Astrocyte of the spinal cord (primary cell): ENCODE data around the gene PREX1.

Experiments used
- DNase-seq: peaks from one replicate; pipeline ENCODE4 v3.0.0; 2011; ENCODE audit warnings: low read depth, low spot score
- H3K4me3 ChIP-seq: 2 replicates; pipeline ENCODE4 v1.5.1; 2011; ENCODE audit warnings: low read depth, mild to moderate bottlenecking, low read length, moderate library complexity
- CTCF ChIP-seq: IDR thresholded peaks from 2 replicates; pipeline ENCODE4 v1.5.1; 2012; ENCODE audit warnings: low read depth, mild to moderate bottlenecking, low read length, inconsistent platforms
- in situ Hi-C: cut with HindIII; loops from 2 replicates; pipeline ENCODE4 v1.10.0; 2017; ENCODE audit warnings: low sequenced_read_pairs

PREX1 gene

DNA sequence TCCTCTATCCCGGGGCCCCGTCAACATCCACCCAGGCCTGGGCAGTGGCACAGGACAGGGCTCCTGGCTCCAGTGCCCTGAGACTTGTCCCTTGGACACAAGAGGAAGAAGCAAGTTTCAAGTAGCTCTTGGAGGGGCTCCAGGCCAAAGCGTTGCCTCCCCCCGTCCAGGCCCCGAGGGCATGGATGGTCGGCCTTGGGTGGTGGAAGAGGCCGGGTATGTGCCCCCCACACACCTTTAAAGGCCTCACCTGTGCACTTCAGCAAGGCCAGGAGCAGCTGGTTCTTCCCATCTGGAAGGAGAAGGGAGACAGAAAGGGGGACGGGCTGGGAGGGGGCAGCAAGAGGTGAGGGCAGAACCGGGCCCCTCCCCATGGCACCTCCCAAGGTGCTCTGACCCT is 190.3 kb downstream of the PREX1 start:
- in situ Hi-C loops = no loop called here
- no peak for DNase-seq
- no peak for TF ChIP-seq CTCF
- H3K4me3 ChIP-seq = no peak overlapping the region

DNA sequence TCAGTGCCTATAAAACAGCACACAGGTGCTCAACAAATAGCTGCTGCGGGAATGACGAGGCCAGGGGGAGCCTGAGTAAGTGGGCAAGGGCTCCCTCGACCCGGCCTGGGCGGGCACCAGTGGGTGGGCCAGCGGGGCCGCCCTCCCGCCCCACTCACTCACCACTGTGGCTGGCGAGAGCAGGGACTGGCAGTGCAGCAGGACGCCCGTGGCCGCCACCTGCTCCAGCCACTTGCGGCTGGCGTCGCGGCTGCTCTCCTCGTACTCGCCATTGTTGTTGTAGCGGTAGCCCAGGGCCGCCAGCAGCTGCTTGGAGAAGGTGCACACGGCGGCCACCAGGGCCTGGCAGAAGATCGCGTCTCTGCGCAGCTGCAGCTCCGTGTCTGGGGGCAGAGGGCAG is 191.5 kb downstream of the PREX1 start:
- in situ Hi-C loops = no loop called here
- no peak overlapping the region for H3K4me3 ChIP-seq
- no peak for TF ChIP-seq CTCF
- no peak for DNase-seq

GRCh38 chr20:48635791-48636267 is 192.0 kb downstream of the PREX1 start:
- in situ Hi-C loops = no loop called here
- peak; percentile 99 for TF ChIP-seq CTCF
- no peak overlapping the region for H3K4me3 ChIP-seq
- peak; percentile 50 for DNase-seq

DNA sequence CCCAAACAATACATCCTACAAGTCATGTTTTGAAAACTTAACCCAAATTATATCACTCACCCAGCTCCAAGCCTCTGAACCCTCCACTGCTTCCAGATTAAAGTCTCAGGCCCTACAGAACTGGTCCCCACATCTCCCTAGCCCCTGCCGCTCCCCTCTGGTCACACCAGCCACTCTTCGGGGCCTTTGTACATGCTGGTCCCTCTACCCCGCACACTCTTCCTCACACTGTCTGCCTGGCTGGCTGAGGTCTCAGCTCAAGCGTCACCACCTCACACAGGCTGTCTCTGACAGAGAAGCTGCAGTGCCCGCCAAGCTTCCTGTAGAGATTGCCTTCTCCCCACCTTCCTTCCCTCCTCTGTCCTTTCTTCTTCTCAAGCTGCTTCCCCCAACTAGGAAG is 192.4 kb downstream of the PREX1 start:
- no peak for TF ChIP-seq CTCF
- DNase-seq = no peak
- H3K4me3 ChIP-seq = no peak overlapping the region
- in situ Hi-C loops = no loop called here

- in situ Hi-C loops = no loop called here
- DNase-seq = no peak
- no peak for TF ChIP-seq CTCF
These were observed 193.2 kb downstream of the PREX1 start for GRCh38 chr20:48634641-48635040.

DNA sequence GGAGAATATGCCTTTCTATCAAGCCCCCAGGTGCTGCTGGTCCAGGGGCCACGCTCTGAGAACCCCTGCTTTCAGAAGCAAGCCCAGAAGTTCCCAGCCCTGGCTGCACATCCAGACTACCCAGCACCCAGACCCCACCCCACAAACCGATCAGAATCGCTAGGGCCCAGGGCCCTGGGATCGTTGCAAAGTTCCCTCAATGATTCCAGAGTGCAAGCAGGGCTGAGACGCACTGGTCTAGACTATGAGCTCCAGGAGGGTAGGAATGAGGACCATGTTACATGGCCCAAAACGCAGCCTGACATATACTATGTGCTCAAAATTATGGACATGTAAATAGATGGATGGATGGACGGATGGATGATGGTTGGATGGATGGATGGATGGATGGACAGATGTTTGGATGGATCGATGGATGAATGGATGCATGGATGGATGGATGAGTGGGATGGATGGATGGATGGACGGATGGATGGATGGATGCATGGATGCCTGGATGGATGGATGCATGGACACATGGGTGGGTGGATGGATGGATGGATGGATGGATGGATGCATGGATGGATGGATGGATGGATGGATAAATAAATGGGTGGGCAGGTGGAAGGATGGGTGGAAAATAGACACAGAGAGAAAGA is 194.1 kb downstream of the PREX1 start:
- no peak for TF ChIP-seq CTCF
- in situ Hi-C loops = no loop called here
- no peak for DNase-seq
- H3K4me3 ChIP-seq = no peak overlapping the region

More at GRCh38 chr20:48634641-48635040, 193.2 kb downstream of the PREX1 start:
- H3K4me3 ChIP-seq = no peak overlapping the region
